IPS DF 4.7 (cell line): ENCODE data around the gene CILP2.

ENCODE experiments used
- DNase-seq: peaks from one replicate; pipeline ENCODE4 v3.0.0-alpha.2; 2013; ENCODE audit warnings: low spot score; ENCODE audit errors: extremely low read depth

CILP2 gene

DNA sequence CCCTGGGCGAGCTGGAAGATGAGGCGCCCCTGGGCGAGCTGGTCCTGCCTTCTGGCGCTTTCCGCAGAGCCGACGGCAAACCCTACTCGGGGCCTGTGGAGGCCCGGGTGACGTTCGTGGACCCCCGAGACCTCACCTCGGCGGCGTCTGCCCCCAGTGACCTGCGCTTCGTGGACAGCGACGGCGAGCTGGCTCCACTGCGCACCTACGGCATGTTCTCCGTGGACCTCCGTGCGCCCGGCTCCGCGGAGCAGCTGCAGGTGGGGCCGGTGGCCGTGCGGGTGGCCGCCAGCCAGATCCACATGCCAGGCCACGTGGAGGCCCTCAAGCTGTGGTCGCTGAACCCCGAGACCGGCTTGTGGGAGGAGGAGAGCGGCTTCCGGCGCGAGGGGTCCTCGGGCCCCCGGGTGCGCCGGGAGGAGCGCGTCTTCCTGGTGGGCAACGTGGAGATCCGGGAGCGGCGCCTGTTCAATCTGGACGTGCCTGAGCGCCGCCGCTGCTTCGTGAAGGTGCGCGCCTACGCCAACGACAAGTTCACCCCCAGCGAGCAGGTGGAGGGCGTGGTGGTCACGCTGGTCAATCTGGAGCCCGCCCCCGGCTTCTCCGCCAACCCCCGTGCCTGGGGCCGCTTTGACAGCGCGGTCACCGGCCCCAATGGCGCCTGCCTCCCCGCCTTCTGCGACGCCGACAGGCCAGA, 6.3 kb downstream of the CILP2 start:
- no peak for DNase-seq

DNA sequence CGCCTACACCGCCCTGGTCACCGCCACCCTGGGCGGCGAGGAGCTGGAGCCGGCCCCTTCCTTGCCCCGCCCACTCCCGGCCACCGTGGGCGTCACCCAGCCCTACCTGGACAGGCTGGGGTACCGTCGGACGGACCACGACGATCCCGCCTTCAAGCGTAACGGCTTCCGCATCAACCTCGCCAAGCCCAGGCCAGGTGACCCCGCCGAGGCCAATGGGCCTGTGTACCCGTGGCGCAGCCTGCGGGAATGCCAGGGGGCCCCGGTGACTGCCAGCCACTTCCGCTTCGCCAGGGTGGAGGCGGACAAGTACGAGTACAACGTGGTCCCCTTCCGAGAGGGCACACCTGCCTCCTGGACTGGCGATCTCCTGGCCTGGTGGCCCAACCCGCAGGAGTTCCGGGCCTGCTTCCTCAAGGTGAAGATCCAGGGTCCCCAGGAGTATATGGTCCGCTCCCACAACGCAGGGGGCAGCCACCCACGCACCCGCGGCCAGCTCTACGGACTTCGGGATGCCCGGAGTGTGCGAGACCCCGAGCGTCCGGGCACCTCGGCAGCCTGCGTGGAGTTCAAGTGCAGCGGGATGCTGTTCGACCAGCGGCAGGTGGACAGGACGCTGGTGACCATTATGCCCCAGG, 7.0 kb downstream of the CILP2 start:
- no peak for DNase-seq

DNA sequence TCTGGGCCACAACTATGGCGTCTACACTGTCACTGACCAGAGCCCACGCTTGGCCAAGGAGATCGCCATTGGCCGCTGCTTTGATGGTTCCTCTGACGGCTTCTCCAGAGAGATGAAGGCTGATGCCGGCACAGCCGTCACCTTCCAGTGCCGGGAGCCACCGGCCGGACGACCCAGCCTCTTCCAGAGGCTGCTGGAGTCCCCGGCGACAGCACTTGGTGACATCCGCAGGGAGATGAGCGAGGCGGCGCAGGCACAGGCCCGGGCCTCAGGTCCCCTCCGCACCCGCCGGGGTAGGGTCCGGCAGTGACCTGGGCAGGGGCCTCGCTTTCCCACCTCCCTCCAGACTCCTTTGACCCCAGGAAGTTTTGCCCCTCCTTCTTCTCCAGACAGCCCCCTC, 7.6 kb downstream of the CILP2 start:
- DNase-seq = no peak

DNA sequence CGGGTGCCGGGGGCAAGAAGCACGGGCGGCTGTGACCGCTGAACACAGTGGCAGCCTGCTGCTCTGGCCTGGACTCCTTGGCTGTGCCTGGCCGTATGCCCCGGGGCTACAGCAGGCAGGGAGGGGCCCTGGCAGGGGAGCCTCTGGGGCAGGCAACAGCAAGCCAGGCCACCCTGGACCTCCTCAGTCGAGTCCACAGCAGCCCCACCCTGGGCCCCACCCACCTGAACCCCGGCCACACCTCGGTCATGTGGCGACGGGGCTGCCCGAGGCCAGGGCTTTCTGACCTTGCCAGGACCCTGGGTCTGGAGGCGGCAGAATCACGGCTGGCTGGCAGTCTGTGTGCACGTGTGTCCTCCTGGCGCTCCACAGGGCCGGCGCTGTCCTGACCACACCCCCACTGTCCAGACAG, 8.7 kb downstream of the CILP2 start:
- no peak for DNase-seq

DNA sequence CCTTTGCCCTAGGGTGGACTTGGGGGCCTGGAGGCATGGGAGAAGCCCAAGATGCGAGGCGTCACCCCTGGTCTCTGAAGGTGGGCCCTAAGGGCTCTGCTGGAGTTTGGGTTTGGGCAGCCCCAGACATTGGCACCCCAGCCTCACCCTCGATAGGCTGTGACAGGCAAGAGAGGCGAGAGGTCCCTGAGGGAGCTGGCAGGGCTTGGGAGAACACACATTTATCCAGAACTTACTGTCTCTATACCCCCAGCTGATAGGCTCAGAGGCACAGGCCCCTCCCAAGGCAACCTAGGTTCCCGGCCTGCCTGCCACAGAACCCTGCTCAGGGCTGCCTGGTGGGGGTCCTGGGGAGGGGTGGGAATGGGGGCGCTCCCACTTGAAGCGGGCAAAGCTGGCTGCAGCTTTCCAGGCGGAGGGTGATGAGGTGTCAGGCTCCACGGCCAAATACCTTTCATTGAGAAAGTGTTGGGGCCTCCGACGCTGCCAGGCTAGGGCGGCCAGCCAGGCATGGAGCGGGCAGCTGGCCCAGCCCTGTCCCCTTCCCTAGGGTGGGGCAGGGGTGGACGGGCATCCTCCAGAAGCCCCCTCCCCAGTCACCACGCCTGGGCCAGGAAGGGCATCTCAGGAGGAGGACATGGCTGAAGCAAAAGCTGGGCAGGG, 9.7 kb downstream of the CILP2 start:
- DNase-seq = no peak

DNA sequence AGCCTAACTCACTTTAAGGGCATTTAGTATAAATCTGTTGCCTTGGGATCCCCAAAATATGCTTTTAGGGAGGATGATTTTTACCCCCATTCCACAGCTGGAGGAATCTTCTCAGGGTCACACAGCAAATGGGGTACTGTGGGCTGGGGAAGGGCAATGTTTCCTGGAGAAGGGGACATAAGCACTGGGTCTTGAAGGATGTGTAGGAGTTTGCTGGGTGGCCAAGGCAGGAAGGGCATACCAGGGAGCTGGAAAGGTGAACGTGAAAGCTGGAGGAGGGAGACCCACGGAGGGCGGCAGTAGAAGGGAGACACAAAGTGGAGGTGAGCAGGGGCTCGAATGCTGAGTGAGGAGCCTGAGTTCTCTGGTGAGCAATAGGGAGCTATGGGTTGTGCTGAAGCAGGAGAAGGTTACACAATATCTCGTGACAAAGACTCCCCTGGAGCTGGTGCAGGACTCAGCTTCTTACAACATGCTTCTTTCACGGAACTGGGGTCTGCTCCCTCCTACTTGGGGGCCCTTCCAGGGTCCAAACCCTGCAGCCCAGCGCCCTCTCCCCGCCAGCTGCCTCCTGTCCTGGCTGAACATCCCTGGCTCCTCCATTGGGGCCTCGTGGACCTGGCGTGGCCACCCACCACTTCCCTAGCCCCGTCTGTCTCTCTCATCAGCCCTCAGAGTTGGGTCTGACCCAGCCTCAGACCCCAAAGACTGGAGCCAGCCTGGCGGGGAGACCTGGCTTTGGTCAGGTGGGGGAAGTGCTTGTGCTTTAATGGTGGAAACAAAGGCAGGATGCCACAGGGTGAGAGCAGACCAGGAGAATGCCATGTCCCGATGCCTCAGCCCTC, 11.1 kb downstream of the CILP2 start:
- DNase-seq = no peak

DNA sequence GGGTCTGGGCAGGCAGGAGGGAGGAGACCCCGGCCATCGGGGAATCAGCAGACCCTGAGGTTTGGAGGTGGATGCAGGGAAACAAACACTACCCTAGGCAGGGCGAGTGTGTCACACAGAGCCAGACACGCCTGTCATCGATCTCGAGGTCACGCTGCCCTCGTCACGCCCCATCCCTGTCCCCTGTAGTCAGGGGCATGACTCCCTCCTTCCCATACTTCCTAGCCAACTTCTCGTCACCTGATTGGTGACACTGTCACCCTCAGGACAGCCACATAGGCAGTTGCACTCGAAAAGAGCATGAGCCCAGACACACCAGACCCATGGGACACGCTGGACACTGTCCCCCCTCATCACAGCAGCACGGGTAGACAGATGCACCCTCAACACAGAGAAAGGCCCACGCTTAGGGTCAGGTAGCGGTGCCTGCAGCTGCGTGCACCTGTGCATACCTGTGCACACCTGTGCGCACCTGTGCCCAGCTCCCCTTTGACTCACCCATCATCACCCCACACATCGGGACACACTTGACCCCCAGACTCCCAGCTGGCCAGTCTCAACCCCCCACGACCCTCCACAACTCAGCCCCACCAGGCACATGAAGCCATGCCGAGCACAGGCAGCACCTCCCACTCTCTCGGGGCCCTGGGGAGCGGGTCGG, 11.9 kb downstream of the CILP2 start:
- DNase-seq = no peak

DNA sequence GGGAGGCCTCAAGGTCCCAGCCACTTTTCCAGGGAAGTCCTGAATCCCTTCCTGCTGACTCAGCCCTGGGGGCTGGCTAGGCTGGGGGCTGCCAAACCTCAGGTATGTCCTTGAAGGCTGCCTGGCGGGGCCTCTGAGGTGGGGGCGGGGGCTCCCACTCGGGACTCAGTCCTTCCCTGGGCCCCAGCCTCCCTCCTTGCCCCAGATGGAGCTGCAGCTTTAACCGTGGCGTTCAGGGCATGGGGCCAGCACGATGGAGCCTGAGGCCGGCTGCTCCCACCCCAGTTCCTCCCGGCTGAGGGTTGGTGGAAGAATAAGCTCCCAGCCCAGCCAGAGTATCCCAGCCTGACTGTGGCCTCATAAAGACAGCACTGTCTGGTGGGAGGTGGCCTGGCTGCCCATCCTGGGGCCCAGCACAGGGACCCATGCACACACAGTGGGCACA, 12.4 kb downstream of the CILP2 start:
- no peak for DNase-seq

DNA sequence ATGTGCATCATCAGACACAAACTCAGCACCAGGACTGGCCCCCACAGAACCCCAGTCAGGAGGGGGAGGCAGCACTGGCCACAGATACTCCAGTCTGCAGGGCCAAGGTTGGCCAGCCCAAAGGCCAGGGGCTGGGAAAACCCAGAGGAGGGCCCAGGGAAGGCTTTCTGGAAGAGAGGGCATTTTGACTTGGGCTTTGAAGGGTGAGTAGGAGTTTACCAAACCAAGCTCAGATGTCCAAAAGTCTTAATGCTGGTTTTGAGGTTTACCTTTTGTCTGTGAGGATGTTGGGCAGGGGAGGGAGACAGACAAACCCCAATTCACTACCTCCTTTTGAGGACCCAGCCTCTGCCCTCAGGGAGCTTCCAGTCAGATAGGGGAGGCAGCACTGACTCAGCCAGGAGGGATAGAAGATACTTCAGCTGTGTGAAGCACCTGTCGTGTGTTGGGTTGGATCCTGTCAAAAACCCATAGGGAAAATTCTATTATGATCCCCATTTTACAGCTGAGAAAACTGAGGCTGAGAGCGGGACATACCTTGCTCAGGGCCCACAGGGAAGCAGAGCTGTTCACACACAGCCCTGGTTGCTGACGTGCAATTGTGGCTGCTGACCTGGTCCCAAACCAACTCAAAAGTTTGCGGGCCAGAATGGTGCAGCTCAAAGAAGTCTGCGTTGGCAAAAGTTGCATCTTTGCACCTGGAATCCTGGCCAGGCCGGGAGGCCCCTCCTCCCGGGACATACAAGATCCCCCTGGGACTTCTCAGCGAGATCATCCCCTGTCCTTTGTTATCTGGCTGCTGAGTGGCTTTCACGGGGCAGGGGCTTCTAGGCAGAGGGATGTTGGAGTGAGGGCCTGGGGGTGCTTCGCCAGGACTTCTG, 13.1 kb downstream of the CILP2 start:
- no peak for DNase-seq

DNA sequence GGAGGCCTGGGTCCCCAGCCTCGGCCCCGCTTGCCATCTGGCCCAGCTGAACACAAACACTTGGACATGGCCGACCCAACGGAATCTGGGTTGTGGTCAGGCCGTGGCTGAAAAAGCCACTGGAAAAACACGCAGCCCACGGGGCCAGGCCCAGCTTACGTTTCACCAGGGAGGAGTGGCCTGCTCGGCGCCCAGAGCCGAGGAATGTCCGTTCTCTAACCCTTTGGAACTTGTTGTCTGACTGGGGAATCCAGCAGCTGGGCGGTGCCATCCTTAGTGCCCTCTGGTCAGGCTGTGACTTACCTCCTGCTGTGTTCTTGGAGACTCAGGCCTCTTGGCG, 13.8 kb downstream of the CILP2 start:
- no peak for DNase-seq

DNA sequence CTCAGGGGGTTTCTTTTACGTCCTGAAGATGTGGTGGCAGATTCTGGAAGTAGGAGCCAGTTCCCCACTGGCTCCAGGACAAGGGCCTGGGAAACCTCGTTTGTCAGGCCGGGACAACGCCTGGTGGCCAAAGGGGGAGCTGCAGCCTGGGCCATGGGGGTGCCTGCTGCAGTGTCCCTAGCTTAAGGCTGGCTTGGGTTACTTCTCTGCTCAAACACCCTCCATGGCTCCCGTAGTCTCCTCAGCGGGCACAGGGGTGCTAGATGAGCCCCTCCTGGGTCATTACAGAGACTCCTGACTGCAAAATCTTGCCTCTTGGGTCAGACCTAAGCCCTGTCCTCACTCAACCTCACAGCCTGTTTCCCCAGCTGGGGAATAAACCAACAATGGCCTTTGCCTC, 14.7 kb downstream of the CILP2 start:
- no peak for DNase-seq

DNA sequence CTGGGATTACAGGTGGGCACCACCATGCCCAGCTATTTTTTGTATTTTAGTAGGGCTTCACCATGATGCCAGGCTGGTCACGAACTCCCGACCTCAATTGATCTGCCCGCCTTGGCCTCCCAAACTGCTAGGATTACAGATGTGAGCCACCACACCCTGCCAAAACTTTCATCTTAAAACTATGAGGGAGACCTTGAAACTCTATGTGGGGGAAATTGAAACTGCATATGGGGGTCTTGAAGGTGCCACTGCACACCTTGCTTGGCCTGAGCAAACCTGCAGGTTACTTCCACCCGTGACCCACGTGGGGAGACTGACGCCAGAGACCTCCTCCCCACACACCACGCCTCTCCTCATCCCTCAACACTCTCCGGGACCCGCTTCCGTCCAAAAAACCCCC, 15.6 kb downstream of the CILP2 start:
- DNase-seq = no peak

DNA sequence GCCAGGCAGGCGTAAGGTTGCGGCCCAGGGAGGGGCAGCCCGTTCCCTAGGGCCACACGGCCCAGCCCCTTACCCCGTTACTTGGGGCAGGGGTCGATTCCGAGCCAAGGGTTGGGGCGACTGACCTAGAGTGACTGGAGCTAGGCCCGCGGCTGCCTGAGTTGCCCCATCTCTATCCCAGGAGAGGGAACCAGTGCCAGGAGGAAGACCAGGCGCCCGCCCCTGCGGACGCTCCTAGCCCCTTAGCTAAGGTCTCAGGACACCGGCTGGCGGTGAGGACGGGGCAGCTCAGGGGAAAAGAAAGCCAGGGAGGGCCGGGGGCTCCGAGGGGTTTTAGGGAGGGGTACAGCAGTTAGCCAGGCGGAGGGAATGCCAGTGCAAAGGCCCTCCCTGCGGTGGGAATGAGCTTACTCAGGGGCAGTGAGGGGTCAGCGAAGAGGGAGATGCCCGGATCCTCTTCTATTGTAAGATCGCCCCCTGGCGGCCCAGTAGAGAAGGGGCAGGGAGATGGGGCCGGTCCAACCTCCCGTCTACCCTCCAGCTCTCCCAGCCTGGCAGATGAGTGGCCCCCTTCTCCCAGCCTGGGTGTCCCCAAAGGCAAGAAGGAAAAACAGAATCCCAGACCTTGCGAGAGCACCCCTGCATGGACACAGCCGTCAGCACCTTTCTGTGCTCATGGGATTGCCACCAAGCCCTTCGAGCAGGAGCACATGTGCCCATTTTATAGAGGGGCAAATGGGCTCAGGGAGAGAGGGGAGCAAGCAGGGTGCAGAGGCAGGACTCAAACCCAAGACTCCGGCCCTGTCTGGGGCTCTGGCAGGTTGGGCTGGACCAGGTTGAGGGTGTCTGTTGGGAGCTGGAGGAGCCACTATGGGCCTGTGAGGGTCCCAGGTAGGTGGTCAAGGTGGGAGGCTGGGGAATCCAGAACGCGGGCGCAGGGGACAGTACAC, 16.3 kb downstream of the CILP2 start:
- DNase-seq = no peak

DNA sequence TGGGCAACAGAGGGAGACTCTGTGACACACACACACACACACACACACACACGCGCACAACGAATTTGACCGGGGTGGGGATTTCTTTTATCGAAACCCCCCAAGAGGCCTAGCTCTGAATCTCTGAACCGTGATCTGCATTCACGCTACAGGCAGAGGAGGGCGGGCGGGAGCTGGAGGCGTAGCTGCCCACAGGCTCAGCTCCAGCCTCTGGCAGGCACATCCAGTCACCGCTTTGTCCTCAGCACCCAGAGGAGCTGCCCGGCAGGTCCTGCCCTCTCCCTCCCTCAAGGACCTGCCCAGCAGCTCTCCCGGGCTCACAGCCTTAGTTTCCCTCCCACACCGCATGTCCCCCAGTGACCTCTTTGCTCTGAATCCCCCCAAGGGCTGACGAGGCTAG, 20.0 kb downstream of the CILP2 start:
- DNase-seq = no peak

DNA sequence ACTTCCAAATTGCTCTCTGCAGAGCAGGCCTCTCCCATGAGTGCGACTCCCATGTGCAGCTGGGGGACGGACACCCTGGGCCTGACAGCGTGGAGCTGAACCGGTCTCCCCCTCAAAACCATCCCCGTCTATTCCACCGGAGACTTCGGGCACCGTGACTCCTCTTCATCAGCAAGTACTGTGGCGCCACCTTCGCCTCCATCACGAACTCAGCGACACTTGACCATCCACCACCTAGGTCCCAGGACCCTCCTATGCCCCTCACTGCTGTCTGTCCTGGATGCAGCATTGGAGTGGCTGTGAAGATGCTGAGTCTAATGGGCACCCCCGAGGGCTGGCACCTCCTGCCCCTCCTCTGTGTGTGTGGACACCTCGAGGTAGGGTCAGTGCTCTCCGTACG, 20.6 kb downstream of the CILP2 start:
- DNase-seq = no peak

DNA sequence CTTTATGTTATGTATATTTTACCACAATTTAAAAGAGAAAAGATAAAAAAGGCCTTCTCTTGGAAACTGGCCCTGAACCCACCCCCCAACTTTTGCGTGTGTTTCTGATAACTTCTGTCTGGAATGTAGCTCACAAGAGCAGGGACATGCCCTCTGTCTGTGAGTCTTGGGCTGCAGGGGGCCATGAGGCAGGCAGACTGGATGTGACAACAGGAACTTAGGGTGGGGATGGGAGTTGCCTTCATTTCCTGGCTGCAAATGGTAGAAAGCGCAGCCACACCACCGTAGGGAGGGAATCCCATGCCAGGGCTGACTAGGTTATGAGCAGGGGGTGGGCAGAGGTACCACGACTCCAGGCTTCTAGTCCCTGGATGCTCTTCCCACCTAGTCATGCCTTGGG, 21.9 kb downstream of the CILP2 start:
- DNase-seq = no peak

DNA sequence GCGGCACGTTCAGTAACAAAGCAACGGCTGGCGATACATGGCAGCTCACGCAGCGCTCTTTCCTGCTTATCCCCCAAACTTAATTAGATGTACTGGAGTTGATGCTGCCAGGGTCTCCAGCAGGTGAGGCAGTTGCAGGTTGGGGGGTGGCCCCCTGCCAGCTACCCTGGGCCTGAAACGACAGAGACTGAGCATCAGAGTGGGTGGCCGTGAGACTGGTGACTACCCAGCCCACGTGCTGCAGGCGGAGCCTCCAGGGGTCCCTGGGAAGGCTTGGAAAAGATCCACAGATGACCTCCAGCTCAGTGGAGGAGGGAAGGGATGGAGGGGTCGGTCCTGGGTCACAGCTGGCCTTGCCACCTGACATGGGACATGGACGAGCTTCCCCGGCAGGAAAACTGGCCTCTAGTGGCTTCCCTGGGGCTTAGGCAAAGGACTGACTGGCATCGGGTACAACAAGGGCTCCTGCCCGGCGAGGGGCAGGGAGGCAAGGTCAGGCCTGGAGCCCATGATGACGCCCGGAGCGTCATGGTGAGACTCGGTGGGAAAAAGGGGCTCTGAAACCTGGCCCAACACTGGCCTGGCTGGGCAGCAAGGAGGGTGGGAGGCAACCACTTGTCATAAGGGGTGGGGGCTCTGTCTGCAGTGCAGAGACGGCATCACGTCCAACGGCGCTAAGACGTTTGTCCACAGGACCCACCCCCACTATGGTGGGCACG, 24.0 kb downstream of the CILP2 start:
- DNase-seq = no peak

DNA sequence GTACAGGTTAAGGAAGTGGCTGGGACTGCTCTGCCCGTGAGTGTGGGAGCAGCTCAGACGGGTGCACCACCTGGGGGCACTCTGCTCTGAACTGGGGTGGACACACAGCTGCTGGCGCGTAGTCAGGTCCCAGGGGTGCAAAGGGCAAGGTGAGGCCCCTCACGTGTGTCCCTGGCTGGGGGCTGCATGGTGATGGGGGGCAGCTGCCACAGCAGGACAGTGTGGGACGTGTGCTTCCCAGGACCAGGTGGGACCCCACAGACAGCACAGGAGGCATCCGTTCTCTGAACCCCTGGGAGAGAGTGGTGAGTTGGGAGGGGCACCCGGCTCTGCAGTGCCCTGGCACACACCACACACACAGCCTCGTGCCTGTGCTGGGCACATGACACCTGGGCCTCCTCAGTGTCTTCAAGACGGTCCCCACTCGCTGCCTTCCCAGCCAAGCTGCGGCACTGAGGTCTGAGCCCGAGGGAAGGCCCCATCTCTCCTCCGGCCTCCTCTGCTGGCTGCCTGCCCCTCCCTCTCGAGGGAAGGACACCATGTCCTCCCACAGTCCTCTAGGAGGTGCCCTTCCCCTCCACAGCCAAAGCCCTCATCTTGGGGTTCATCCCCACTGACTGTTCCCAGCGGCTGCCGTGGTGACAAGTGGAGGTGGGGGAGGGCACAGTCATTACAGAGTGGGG, 24.7 kb downstream of the CILP2 start:
- no peak for DNase-seq
